Thyroid gland (tissue), 4 donors: ENCODE results near the gene PDRG1.

Source experiments
- POLR2A ChIP-seq, 2 donors: fragments of 450-650 bp; IDR thresholded peaks; one replicate each; pipeline ENCODE4 v1.6.1; 2017; ENCODE audit warnings: antibody characterized with exemption in 2 of 2, mild to moderate bottlenecking in 2 of 2, moderate library complexity in 1 of 2
- TF ChIP-seq, protein P1 (sequence below), 6 experiments: fragments of 200-600 bp in 3 of 6; fragments of 450-650 bp in 3 of 6; sonication (generic) in 3 of 6; IDR thresholded peaks; one replicate each; pipeline ENCODE4 v1.5.1; 2016 to 2019; ENCODE audit warnings: antibody characterized with exemption in 6 of 6, mild to moderate bottlenecking in 2 of 6, inconsistent platforms in 1 of 6, moderate library complexity in 1 of 6

DNA sequence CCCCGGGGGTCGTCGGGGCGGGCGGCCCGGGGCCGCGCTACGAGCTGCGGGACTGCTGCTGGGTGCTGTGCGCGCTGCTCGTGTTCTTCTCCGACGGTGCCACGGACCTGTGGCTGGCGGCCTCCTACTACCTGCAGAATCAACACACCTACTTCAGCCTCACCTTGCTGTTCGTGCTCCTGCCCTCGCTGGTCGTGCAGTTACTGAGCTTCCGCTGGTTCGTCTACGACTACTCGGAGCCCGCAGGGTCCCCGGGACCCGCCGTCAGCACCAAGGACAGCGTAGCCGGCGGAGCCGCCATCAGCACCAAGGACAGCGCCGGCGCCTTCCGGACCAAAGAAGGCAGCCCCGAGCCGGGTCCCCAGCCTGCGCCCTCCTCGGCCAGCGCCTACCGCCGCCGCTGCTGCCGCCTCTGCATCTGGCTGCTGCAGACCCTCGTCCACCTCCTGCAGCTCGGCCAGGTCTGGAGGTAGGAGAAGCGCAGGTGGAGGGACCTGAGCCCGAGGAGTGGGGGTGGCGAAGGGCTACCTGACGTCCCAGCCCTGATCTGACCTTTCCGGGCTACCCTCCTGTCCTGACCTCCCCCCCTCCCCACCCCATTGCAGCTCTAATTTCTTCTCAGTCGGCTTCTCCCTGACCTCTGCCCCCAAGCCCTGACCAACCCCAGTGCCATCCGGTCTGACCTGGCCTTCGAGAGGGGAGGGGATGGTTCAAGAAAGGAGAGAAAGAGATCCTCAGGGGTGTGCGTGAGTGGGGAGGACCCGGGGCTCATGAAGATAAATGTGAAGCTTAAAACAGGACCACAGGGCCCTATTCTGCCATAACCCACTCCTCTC, 16.7 kb upstream of the PDRG1 start:
- TF ChIP-seq POLR2A (IDR thresholded peaks at IDR 0.05): no peak
- TF ChIP-seq, protein P1, sequence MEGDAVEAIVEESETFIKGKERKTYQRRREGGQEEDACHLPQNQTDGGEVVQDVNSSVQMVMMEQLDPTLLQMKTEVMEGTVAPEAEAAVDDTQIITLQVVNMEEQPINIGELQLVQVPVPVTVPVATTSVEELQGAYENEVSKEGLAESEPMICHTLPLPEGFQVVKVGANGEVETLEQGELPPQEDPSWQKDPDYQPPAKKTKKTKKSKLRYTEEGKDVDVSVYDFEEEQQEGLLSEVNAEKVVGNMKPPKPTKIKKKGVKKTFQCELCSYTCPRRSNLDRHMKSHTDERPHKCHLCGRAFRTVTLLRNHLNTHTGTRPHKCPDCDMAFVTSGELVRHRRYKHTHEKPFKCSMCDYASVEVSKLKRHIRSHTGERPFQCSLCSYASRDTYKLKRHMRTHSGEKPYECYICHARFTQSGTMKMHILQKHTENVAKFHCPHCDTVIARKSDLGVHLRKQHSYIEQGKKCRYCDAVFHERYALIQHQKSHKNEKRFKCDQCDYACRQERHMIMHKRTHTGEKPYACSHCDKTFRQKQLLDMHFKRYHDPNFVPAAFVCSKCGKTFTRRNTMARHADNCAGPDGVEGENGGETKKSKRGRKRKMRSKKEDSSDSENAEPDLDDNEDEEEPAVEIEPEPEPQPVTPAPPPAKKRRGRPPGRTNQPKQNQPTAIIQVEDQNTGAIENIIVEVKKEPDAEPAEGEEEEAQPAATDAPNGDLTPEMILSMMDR (IDR thresholded peaks at IDR 0.05): no peak
